ENCODE data around the gene ROBO1. TPM values are rescaled to one million over a fixed set of nuclear protein-coding genes. Genes with fewer than 3 reads are reported as not detected.

Gene ROBO1
- total and polyA plus RNA-seq, 2 of the 13 experiments (the other 11 are each of a cell fraction or from before 2014, with no cell fraction given), result 52.2 to 71.0 TPM

DNA sequence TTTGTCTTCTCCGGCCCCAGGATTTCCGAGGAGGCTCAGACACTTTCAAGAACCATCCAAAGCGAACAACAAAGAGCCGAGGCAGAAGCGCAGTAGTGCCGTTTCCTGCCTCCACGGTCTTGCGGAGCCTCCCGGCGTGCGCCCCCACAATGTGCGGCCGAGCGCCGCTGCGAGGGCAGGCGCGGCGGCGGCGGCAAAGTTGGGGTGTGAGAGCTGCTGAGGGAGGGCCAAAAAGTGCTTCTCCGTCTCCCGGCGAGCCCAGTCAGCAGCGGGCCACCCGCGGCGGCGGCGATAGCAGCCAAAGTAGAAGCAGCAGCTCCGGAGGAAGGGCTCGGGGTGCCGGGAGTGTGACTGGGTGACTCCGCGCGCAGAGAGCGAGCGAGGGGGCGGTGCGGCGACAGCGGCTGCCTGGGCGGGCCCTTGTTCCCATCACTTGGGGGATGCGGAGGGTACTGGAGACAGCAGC lies 749.1 kb downstream of the ROBO1 start (continued):
- TF ChIP-seq, protein P1, sequence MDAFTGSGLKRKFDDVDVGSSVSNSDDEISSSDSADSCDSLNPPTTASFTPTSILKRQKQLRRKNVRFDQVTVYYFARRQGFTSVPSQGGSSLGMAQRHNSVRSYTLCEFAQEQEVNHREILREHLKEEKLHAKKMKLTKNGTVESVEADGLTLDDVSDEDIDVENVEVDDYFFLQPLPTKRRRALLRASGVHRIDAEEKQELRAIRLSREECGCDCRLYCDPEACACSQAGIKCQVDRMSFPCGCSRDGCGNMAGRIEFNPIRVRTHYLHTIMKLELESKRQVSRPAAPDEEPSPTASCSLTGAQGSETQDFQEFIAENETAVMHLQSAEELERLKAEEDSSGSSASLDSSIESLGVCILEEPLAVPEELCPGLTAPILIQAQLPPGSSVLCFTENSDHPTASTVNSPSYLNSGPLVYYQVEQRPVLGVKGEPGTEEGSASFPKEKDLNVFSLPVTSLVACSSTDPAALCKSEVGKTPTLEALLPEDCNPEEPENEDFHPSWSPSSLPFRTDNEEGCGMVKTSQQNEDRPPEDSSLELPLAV (CRISPR knock-in tag; conservative IDR thresholded peaks at IDR 0.05; ENCODE audit: low read depth), result no peak
- TF ChIP-seq ZNF496 (CRISPR knock-in tag; IDR thresholded peaks at IDR 0.05; ENCODE audit: insufficient replicate concordance), result no peak
- no peak for TF ChIP-seq SCMH1 (CRISPR knock-in tag; IDR thresholded peaks at IDR 0.05; ENCODE audit: borderline replicate concordance)
- no peak for TF ChIP-seq SYNCRIP (IDR thresholded peaks at IDR 0.05; ENCODE audit: insufficient read depth, low read depth, low read length)
- TF ChIP-seq NCOA2 (CRISPR knock-in tag; IDR thresholded peaks at IDR 0.05), result no peak
- TF ChIP-seq ZNF484 (CRISPR knock-in tag; IDR thresholded peaks at IDR 0.05; ENCODE audit: borderline replicate concordance, low read depth), result no peak
- TF ChIP-seq, protein P2, sequence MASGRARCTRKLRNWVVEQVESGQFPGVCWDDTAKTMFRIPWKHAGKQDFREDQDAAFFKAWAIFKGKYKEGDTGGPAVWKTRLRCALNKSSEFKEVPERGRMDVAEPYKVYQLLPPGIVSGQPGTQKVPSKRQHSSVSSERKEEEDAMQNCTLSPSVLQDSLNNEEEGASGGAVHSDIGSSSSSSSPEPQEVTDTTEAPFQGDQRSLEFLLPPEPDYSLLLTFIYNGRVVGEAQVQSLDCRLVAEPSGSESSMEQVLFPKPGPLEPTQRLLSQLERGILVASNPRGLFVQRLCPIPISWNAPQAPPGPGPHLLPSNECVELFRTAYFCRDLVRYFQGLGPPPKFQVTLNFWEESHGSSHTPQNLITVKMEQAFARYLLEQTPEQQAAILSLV (CRISPR knock-in tag; IDR thresholded peaks at IDR 0.05; ENCODE audit: borderline replicate concordance), result no peak
- no peak for TF ChIP-seq NCOR1 (IDR thresholded peaks at IDR 0.05; ENCODE audit: borderline replicate concordance, low read length)
- TF ChIP-seq SOX6 (IDR thresholded peaks at IDR 0.05), result no peak
- TF ChIP-seq SOX6 (CRISPR knock-in tag; IDR thresholded peaks at IDR 0.05), result no peak
- TF ChIP-seq IRF2 (CRISPR knock-in tag; IDR thresholded peaks at IDR 0.05), result 0 out of 2 replicates have a peak, but pooled peaks have one; percentile 26
- no peak for TF ChIP-seq POLR2AphosphoS2 (IDR thresholded peaks at IDR 0.05; ENCODE audit: low read depth, low read length)
- no peak for TF ChIP-seq NFKBIZ (CRISPR knock-in tag; IDR thresholded peaks at IDR 0.05)
- no peak for TF ChIP-seq AKAP8 (CRISPR knock-in tag; IDR thresholded peaks at IDR 0.05)
- no peak for TF ChIP-seq YEATS4 (CRISPR knock-in tag; IDR thresholded peaks at IDR 0.05; ENCODE audit: borderline replicate concordance)
- no peak for TF ChIP-seq RBM22 (optimal IDR thresholded peaks at IDR 0.05; ENCODE audit: low read length)
- no peak for TF ChIP-seq SRSF9 (IDR thresholded peaks at IDR 0.05; ENCODE audit: borderline replicate concordance, insufficient read depth, low read depth, low read length, poor library complexity, severe bottlenecking)
- TF ChIP-seq ZFP37 (CRISPR knock-in tag; IDR thresholded peaks at IDR 0.05; ENCODE audit: borderline replicate concordance), result no peak
- TF ChIP-seq, protein P3, sequence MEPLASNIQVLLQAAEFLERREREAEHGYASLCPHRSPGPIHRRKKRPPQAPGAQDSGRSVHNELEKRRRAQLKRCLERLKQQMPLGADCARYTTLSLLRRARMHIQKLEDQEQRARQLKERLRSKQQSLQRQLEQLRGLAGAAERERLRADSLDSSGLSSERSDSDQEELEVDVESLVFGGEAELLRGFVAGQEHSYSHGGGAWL (CRISPR knock-in tag; IDR thresholded peaks at IDR 0.05), result no peak
- TF ChIP-seq SIN3A (IDR thresholded peaks at IDR 0.05; ENCODE audit: borderline replicate concordance, low read depth, low read length), result no peak
- TF ChIP-seq SALL1 (CRISPR knock-in tag; IDR thresholded peaks at IDR 0.05), result 0 out of 2 replicates have a peak, but pooled peaks have one; percentile 27
- TF ChIP-seq MAZ (IDR thresholded peaks at IDR 0.05; ENCODE audit: borderline replicate concordance, low read depth, low read length), result no peak
- TF ChIP-seq MAZ (CRISPR knock-in tag; IDR thresholded peaks at IDR 0.05; ENCODE audit: low read depth), result peak; percentile 52; the same call in 1 of the 2 replicates
- TF ChIP-seq, protein P4, sequence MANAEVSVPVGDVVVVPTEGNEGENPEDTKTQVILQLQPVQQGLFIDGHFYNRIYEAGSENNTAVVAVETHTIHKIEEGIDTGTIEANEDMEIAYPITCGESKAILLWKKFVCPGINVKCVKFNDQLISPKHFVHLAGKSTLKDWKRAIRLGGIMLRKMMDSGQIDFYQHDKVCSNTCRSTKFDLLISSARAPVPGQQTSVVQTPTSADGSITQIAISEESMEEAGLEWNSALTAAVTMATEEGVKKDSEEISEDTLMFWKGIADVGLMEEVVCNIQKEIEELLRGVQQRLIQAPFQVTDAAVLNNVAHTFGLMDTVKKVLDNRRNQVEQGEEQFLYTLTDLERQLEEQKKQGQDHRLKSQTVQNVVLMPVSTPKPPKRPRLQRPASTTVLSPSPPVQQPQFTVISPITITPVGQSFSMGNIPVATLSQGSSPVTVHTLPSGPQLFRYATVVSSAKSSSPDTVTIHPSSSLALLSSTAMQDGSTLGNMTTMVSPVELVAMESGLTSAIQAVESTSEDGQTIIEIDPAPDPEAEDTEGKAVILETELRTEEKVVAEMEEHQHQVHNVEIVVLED (CRISPR knock-in tag; IDR thresholded peaks at IDR 0.05; ENCODE audit: borderline replicate concordance), result no peak
- TF ChIP-seq CAMTA2 (CRISPR knock-in tag; IDR thresholded peaks at IDR 0.05; ENCODE audit: borderline replicate concordance), result no peak
